ELR (cell line): ENCODE data around the gene GIN1.

Experiments
- DNase-seq: peaks from one replicate; pipeline ENCODE4 v3.0.0-alpha.2; 2015; ENCODE audit warnings: low read depth

The GIN1 gene

DNA sequence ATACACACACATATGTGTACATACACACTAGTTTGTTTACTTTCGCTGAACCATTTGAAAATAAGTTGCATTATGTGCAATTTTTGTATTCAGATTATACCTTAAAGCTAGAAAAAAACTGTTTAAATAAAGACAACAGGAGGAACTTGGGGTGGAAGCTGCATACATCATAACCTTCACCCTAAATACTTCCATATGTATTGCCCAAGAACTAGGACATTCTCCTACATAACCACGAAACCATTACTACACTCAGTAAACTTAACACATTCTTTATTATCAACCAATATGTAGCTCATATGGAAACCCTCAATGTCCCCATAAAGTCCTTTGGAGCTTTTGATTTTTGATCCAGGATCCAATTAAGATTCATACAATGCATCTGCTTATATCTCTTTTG, 83.3 kb downstream of the GIN1 start:
- DNase-seq = no peak
